HG03095 (cell line): Measurements from ENCODE around the gene ALPP.
"Not testable (repeated sequence)": the region's sequence is repeated elsewhere in the genome, so short reads cannot be mapped to it uniquely, and the experiment has no call there.

Source experiments
- ATAC-seq: cut with Tn5 transposase; IDR thresholded peaks from one replicate; pipeline ENCODE4 v1.9.1; 2021; ENCODE audit warnings: moderate library complexity; ENCODE audit not compliant: unreplicated experiment

ALPP gene

DNA sequence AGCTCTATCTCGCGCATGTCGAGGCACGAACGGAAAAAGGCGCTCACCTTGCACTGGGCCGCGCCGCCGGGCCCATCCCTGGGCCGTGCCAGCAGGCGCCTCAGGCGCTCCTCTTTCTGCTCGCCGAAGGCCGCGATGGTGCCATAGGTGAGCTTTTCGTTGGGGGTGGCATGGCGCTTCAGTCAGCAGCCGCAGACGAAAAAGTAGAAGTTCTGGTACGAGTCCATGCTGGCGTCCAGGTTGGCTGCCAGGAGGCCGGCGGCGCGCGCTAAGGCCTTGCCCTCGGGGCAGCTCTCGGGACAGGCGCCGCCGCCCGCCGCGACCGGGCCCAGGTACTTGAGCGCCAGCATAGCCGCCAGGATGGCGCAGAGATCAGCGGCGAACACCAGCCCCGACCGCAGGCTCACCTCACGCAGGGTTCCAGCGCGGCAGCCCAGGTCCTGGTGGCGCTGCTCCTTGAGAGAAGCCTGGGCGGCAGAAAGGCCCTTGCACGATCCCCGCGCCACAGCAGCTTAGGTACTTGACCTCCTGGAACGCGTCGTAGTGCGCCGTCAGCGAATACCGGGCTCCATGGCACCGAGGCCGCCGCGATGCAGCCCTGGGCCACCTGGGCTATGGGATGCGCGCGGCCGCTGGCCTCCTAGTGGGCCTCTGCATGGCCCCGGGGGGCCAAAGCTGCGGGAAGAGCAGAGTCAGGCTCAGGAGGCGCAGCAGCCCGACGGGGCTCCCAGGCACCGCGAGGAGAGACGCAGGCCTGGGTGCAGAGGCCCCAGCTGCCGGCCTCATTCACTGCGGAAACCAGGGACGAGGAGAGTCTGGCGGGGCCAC is 40.9 kb downstream of the ALPP start:
- ATAC-seq, result no peak

DNA sequence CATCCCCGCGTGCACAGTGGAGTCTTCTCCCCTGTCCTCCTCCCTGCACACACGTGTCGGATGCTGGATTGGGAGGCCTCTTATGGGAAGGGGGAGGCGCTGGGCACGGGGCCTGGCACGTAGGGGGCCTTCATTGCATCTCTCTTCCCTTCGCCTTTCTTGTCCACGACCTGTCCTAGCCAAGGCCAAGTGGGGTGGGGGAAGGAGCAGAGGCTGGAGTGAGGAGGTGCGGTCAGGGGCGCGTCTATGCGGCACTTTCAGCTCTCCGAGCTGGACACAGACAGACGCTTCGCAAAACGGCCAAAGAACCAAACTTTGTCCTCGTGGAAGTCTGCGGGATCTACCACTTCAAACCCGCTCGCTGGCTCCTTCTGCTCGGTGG is 41.5 kb downstream of the ALPP start:
- no peak for ATAC-seq

DNA sequence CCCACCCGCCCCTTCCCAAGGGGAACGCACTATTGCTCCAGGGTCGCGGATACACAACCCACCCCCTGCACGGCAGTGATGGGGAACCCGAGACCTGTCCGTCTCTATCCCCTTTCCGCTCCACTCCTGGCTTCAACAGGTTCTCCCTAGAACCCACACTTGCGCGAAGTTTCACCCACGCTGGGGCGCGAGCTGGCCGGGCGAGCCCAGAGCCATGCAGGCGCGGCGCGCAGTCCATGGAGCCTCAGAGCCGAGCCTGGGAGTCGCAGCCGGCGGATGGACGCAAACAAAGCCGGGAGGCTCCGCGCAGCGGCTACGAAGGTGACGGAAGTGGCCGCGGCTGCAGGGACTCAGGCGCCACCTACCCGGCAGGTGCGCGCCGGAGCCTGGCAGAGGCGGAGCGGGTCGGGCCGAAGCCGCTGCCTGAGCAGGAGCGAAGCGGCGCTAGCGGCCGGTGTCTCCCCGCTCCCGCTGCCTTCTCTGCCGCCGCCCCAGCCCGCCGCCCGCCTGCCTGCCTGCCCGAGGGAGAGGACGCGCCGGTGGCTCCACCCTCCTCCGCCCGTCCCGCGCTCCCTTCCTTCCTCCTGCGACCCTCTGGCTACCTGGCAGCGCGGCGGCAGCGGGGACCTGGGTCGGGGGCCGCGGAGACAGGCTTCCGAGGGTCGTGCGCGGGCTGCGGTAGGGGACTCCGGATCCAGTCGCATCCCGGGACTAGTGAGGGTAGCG is 42.1 kb downstream of the ALPP start:
- no peak for ATAC-seq

- no peak for ATAC-seq
These were observed 42.7 kb downstream of the ALPP start for GRCh38 chr2:232421189-232421785.

DNA sequence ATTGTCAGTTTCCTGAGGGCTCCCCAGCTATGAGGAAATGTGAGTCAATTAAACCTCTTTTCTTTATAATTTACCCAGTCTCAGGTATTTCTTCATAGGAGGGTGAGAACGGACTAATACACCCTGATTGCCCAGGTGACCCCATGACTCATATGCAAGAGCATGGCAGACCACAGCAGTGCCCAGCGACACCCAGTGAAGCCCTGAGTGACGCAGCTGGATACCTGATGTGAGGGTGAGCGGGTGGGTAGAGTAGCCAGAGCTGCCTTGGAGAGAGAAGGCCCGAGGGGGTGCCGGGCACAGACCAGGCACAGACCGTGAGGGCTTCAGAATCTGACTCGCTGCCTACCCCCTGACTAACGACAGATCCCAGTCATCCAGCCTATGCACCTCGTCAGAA is 43.5 kb downstream of the ALPP start:
- no peak for ATAC-seq

DNA sequence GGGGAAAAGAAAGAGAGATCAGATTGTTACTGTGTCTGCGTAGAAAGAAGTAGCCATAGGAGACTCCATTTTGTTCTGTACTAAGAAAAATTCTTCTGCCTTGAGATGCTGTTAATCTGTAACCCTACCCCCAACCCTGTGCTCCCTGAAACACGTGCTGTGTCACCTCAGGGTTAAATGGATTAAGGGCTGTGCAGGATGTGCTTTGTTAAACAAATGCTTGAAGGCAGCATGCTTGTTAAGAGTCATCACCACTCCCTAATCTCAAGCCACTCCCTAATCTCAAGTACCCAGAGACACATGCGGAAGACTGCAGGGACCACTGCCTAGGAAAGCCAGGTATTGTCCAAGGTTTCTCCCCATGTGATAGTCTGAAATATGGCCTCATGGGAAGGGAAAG is 44.4 kb downstream of the ALPP start:
- ATAC-seq, result not testable (repeated sequence)

DNA sequence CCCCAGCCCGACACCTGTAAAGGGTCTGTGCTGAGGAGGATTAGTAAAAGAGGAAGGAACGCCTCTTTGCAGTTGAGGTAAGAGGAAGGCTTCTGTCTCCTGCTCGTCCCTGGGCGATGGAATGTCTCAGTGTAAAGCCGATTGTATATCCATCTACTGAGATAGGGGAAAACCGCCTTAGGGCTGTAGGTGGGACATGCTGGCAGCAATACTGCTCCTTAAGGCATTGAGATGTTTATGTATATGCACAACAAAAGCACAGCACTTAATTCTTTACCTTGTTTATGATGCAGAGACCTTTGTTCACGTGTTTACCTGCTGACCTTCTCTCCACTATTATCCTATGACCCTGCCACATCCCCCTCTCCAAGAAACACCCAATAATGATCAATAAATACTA is 44.9 kb downstream of the ALPP start:
- ATAC-seq, result not testable (repeated sequence)

GRCh38 chr2:232431705-232432590 is 53.4 kb downstream of the ALPP start:
- ATAC-seq, result no peak
